Thoracic aorta (tissue), 2 donors: ENCODE results near the gene MAP4K1. TPM values are rescaled to one million over a fixed set of nuclear protein-coding genes. Genes with fewer than 3 reads are reported as not detected.

Experiments used
- ATAC-seq: fragments of 150-250 bp; one replicate; pipeline ENCODE4 v1.8.0; 2017; ENCODE audit warnings: low read depth; ENCODE audit not compliant: insufficient number of reproducible peaks, low FRiP score
- DNase-seq: peaks from one replicate; pipeline ENCODE4 v3.0.0-alpha.2; 2020; ENCODE audit warnings: low spot score
- H3K27ac ChIP-seq, 2 donors: fragments of 200-600 bp; sonication (generic); 1 replicate in 1 of 2; 2 replicates in 1 of 2; pipeline ENCODE4 v1.5.1; 2016; ENCODE audit warnings: mild to moderate bottlenecking in 2 of 2, moderate library complexity in 2 of 2
- H3K27me3 ChIP-seq: fragments of 200-600 bp; sonication (generic); replicated peaks from 2 replicates; pipeline ENCODE4 v1.6.0; 2016; ENCODE audit warnings: mild to moderate bottlenecking; ENCODE audit not compliant: insufficient read depth
- H3K36me3 ChIP-seq: fragments of 200-600 bp; sonication (generic); one replicate; pipeline ENCODE4 v1.5.1; 2016
- H3K4me1 ChIP-seq, 2 donors: fragments of 200-600 bp; sonication (generic); 1 replicate in 1 of 2; 2 replicates in 1 of 2; pipeline versions ENCODE4 v1.5.1 to v1.6.0; 2016; ENCODE audit warnings: low read depth in 2 of 2, mild to moderate bottlenecking in 1 of 2; ENCODE audit not compliant: control insufficient read depth in 1 of 2
- H3K4me3 ChIP-seq: fragments of 200-600 bp; sonication (generic); 2 replicates; pipeline ENCODE4 v1.5.1; 2016; ENCODE audit warnings: mild to moderate bottlenecking
- H3K9me3 ChIP-seq: fragments of 200-600 bp; sonication (generic); 2 replicates; pipeline ENCODE4 v1.5.1; 2016
- CTCF ChIP-seq: fragments of 200-600 bp; sonication (generic); IDR thresholded peaks from one replicate; pipeline ENCODE4 v1.5.1; 2019; ENCODE audit warnings: antibody characterized with exemption
- total RNA-seq, 2 donors: library from RNA; depleted of rRNA; stranded (reverse); fragments of >200 nt; gene quantifications; one replicate each; pipeline versions ENCODE4 v1.1.0 to v1.2.3, GENCODE V29; 2016

The MAP4K1 gene
- total RNA-seq, 2 donors from 2014 or later, result 4.6 to 33.7 TPM

GRCh38 chr19:38571682-38572081 is 46.1 kb downstream of the MAP4K1 start:
- Histone ChIP-seq H3K27me3 (no peaks in the 10 kb centered on the region), H3K4me3 (no peak overlapping the region), H3K27ac (no peak overlapping the region), H3K9me3 (no peaks in the 10 kb centered on the region), H3K36me3 (no peaks in the 10 kb centered on the region), H3K4me1 (no peaks in the 10 kb centered on the region)
- ATAC-seq, result no peak
- DNase-seq, result no peak
- no peak for TF ChIP-seq CTCF

GRCh38 chr19:38569368-38569983 is 48.3 kb downstream of the MAP4K1 start:
- DNase-seq, result no peak
- H3K4me3 ChIP-seq, result no peak overlapping the region
- no peak for TF ChIP-seq CTCF
- no peaks in the 10 kb centered on the region for H3K4me1 ChIP-seq
- no peaks in the 10 kb centered on the region for H3K9me3 ChIP-seq
- no peaks in the 10 kb centered on the region for H3K36me3 ChIP-seq
- ATAC-seq, result no peak
- H3K27me3 ChIP-seq, result no peaks in the 10 kb centered on the region
- no peak overlapping the region for H3K27ac ChIP-seq

- ATAC-seq (no peak), DNase-seq (no peak)
- no peaks in the 10 kb centered on the region for H3K9me3 ChIP-seq
- H3K27ac ChIP-seq, result no peak overlapping the region
- no peaks in the 10 kb centered on the region for H3K4me1 ChIP-seq
- TF ChIP-seq CTCF, result no peak
- no peaks in the 10 kb centered on the region for H3K36me3 ChIP-seq
- H3K27me3 ChIP-seq, result no peaks in the 10 kb centered on the region
- peak overlapping the region; percentile 50 for H3K4me3 ChIP-seq
These were observed 52.1 kb downstream of the MAP4K1 start for GRCh38 chr19:38565691-38566105.

- no peaks in the 10 kb centered on the region for H3K36me3 ChIP-seq
- ATAC-seq (no peak), DNase-seq (no peak)
- H3K9me3 ChIP-seq, result no peaks in the 10 kb centered on the region
- H3K4me1 ChIP-seq, result no peaks in the 10 kb centered on the region
- H3K4me3 ChIP-seq, result peak overlapping the region; percentile 50
- no peak for TF ChIP-seq CTCF
- H3K27ac ChIP-seq, result no peak overlapping the region
- H3K27me3 ChIP-seq, result no peaks in the 10 kb centered on the region
These were observed 52.6 kb downstream of the MAP4K1 start for GRCh38 chr19:38564981-38565690.

GRCh38 chr19:38563475-38563874 is 54.3 kb downstream of the MAP4K1 start:
- DNase-seq (no peak), ATAC-seq (no peak)
- no peak overlapping the region for H3K27ac ChIP-seq
- H3K36me3 ChIP-seq, result no peaks in the 10 kb centered on the region
- H3K27me3 ChIP-seq, result no peaks in the 10 kb centered on the region
- H3K4me3 ChIP-seq, result no peak overlapping the region
- TF ChIP-seq CTCF, result no peak
- no peaks in the 10 kb centered on the region for H3K9me3 ChIP-seq
- H3K4me1 ChIP-seq, result no peaks in the 10 kb centered on the region
